ENCODE measurements around the gene ST3GAL4.

The ST3GAL4 gene

DNA sequence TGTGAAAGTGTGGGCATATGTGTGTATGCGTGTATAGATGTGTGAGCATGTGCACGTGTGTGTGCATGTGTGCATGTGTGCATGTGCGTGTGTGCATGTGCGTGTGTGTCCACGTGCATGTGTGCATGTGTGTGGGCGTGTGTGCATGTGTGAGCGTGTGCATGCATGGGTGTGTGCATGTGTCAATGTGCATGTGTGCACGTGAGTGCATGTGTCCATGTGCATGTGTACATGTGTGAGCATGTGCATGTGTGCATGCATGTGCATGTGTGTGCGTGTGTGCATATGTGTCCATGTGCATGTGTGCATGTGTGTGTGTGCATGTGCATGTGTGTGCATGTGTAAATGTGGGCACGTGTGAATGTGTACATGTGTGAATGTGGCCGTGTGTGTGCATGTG is 95.3 kb downstream of the ST3GAL4 start:
- DNase-seq (ENCODE audit: low read depth in 2 of 2) = no peak

DNA sequence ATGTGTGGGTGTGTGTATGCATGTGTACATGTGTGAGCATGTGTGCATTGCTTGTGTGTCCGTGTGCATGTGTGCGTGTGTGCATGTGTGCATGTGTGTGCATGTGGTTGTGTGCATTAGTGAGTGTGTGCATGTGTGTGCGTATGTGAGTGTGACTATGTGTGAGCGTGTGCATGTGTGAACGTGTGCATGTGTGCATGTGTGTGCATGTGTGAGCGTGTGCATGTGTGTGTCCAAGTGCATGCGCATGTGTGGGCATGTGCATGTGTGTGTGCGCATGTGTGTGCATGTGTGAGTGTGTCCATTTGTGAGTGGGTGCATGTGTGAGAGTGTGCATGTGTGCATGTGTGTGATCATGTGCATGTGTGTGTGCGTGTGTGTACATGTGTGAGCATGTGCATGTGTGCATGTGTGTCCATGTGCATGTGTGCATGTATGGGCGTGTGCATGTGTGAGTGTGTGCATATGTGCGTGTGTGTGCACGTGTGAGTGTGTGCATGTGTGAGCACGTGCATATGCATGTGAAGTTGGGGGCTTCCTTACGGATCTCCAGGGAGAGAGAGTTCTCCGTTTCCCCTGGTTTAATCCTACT is 95.8 kb downstream of the ST3GAL4 start:
- no peak for DNase-seq (ENCODE audit: low read depth in 2 of 2)

DNA sequence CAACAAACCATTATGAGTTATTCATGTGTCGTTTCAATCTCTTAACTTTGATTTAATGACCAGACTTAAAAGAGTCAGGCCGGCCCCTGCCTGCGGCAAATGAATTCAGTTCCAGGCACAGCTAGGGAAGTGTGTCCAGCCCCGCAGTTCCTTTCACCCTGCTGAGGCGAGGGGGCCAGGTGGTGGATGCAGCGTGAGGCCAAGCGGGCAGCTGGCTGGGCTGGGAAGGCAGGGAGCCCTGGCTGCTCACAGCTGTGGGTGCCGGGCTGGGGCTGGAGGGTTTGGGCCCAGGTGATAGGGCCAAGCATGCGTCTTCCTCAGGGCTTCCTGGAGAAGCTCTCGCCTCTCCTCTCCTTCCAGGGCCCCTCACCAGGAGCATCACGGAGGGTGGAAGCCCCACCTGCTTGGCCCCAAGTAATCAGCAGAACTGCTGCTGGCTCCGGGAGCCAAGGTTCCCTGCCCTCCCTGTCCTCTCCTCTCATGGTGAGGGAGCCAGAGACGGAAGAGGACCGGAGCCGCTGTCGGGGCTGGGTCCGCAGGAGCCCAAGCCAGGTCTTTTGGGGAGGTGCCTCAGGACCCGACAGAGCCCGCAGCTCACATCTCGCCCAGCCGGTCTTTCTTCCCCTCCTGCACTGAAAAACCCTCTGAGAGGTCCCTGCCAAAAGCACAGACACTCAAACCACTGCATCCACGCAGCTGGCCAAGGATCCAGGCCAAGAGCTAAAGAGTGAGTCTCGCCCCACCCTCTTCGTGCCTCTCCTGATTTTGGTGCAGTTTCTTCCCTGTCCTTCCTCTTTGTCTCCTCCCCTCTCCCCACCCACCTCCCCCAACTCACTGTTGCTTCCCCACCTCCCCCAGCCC is 97.0 kb downstream of the ST3GAL4 start:
- DNase-seq (ENCODE audit: low read depth in 2 of 2) = no peak

DNA sequence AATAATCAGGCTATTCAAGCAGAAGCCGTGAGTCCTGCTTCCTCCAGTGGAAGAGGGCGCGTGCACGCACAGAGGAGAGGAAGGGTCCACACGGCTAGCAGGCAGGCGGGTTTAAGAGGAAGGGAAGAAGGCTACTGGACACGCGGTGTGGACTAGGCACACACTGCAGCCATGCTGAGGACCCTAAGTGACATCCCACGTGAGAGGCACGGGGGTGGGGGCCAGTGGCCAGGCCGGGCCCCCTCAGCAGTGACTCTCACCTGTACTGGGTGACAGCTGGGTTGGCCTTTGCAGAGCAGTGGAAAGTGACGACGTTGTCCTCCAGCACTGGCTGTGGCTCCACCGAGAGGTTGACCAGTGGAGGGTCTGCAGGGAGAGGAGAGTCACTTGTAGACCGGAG is 100.6 kb downstream of the ST3GAL4 start:
- DNase-seq (ENCODE audit: low read depth in 2 of 2) = no peak

DNA sequence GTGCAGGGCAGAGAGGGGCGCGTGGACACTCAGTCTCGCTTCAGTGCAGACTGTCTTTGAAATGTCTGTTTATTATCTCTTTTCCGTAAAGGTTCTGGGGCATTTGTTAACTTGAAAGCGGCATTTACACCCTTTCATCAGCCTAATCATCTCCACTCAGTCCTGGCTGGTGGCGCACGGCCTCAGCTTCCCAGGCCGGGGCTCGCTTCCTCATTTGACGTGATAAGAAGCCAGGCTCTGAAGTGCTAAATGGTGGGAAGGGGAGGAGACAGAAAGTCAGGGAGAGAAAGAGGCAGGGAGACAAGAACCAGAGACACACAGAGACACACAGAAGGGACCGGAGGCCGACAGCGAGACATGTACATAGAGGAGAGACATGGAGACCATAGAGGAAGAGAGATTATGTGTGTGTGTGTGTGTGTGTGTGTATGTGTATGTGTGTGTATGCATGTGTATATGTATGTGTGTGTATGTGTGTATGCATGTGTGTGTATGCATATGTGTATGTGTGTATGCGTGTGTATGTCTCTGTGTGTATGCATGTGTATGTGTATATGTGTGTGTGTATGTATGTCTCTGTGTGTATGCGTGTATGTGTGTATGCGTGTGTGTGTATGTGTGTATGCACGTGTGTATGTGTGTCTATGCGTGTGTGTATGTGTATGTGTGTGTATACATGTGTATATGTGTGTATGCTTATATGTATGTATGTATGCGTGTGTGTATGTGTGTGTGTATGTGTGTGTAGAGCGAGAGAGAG is 101.5 kb downstream of the ST3GAL4 start:
- no peak for DNase-seq (ENCODE audit: low read depth in 2 of 2)

DNA sequence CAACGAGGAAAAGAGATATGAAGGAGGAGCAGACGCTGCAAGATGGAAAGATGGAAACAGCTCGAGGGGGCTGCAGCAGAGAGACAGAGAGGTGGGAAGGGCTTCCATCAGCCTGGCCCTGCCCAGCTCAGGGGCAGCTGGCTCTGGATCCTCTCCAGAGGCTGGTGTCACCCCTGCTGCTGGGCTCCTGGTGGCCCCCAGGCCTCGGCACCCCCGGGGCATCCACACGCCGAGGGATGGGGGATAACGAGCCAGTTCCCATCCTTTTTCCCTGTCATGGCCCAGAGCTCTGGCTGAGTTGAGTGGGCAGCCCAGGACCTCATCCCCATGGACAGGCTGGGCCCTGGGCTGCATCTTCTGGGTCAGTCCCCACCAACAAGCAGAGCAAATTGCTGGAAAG is 102.3 kb downstream of the ST3GAL4 start:
- no peak for DNase-seq (ENCODE audit: low read depth in 2 of 2)

DNA sequence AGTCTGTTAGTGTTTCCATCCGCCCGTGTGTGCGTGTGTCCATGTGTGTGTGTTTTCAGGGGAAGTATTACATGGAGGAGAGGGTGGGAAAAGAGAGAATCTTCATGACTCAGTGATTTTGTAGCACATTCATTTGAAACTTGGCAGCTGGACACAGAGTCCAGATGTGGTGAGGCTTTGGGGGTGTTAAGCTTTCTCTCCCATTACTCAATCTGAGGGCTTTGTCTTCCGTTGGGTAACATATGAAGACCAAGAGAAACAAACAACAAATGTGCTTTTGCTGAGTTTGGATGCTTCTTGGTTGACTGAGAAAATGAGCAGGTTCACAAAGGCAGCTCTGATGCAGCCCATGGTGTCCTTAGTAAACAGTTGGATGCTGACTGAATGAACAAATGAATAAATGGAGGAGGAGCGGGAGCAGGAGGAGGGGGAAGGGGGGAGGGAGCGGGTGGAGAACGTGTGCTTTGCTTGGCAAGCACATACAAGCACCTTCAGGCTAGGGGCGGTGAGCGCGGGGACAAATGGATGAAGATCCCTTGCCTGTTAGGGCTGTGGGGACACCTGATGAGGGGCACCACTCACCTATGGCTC is 104.3 kb downstream of the ST3GAL4 start:
- no peak for DNase-seq (ENCODE audit: low read depth in 2 of 2)

DNA sequence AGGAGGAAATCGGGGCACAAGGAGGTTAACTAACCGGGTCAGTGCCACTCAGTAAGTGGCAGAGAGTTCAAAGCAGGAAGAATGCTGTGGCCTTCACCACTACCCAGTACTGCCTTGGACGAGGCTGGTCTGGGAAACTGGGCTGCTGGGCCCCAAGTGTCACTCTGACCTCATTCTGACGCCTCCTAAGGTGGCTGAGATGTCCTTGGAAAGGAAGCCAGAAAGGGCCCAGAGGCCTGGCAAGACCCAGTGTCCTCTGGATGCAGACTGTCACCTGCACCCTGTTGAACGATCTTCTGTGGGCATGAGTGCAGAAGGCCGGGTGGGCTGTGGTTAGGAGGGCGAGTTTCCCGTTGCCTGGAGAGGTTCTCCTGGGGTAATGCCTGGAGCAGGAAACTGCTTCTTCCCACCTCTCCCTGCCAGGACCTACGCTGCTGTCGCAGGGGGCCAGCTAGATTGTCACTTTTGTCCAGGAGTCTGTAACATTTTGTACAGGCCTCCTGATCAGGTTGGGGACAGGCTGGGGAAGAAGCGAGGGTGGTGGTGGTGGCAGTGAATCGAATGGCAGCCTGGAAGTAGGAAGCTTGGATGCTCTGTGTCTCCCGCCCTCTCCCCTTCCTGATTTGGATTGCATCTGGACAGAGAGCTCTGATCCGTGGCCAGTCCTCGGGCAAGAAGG is 105.1 kb downstream of the ST3GAL4 start:
- no peak for DNase-seq (ENCODE audit: low read depth in 2 of 2)

DNA sequence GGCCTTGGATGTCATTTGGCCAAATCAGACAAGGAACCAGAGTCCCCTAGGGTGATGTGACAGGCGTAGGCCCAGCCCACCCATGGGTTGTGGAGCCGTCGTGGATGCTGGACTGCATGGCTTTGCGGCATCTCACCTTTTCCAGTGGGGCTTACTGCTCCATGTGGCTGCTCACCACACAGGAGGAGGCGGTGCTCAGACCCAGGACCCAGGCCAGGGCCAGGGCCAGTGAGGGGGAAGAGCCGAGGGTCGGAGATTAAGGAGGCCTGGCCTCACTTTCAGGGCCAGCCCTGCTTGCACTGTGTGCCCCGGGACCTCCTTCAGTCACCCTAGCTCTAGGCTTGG is 105.6 kb downstream of the ST3GAL4 start:
- DNase-seq (ENCODE audit: low read depth in 2 of 2) = no peak

DNA sequence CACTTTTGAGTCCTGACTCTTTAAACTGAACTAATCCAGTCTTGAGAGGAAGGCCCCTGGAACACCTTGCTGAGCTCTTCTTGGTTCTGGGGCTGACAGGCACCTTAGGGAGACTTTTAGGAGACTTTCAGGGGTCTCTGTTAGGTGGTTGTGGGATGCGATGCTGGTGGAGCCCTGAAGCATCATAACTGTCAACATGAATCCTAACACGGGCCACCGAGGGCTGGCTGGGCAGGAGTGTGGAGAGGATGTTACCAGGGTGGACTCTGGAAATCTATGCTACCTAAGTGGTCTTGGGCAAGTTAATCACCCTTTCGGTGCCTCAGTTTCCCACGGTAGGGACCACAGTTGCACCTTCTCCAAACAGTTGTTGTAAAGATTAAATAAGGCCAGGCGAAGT is 106.5 kb downstream of the ST3GAL4 start:
- no peak for DNase-seq (ENCODE audit: low read depth in 2 of 2)

DNA sequence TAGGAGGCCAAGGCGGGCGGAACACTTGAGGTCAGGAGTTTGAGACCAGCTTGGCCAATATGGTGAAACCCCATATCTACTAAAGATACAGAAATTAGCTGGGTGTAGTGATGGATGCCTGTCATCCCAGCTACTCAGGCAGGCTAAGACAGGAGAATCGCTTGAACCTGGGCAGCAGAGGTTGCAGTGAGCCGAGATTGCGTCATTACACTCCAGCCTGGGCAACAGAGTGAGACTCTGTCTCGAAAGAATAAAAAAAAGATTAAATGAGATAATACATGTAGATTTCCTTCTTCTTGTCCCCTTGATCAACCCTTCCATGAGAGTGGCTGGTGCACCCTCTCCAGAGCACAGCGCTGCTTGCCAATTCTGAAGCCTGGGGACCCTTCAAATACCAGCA is 106.9 kb downstream of the ST3GAL4 start:
- no peak for DNase-seq (ENCODE audit: low read depth in 2 of 2)

All from stimulated activated CD8-positive, alpha-beta memory T cell treated with anti-CD3 and anti-CD28 coated beads, Interleukin-7, amount 100 ng/mL, for 1 hour (primary cell).